ENCODE results near the gene SPTBN5. TPM values are rescaled to one million over a fixed set of nuclear protein-coding genes. Genes with fewer than 3 reads are reported as not detected.

The SPTBN5 gene
- total RNA-seq, 1 donor from 2014 or later: 2.9 TPM

DNA sequence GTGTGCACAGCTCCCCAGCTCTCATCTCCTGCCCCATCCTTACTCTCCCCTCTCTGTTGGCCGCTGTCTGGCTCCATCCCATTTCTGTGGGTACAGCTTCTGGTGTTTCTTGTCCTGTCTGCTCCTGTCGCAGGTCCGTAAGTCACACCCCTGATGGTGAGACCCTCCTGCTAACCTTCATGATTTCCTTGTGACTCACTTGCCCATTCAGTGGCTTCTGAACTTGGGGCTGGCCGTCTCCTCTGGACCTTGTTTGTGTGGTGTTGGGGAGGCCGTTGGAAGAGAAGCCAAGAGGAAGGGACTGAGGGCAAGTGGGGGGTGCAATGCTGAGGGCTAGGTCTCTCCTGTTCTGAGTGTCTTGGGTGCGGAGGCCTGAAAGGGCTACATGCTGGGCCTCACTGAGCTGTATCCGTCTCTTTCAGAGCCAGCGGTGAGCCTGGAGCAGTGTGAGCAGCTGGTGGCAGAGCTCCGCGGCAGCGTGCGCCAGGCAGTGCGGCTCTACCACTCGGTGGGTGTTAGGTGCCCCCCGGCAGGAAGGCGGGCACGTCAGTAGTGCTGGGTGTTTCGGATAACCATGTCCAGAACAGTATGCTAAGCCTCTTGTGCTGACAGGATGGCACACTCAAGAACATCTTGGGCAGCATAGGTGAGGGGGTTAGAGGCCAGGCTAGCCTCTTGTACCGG is 69.6 kb downstream of the SPTBN5 start:
- H3K9me3 Mint-ChIP-seq (ENCODE audit: low read depth): no peaks in the 10 kb centered on the region
- peaks cover 15% of the 10 kb centered on the region for H3K4me1 Mint-ChIP-seq (ENCODE audit: low read depth)
- no peak for DNase-seq (ENCODE audit: low spot score)
- no peak overlapping the region for H3K27ac Mint-ChIP-seq (ENCODE audit: unreplicated experiment)
- no peak overlapping the region for H3K4me3 Mint-ChIP-seq (ENCODE audit: unreplicated experiment)
- peaks cover 26% of the 10 kb centered on the region for H3K36me3 Mint-ChIP-seq (ENCODE audit: low read depth)
- no peaks in the 10 kb centered on the region for H3K27me3 Mint-ChIP-seq (ENCODE audit: low read depth)
- TF ChIP-seq, protein P1, sequence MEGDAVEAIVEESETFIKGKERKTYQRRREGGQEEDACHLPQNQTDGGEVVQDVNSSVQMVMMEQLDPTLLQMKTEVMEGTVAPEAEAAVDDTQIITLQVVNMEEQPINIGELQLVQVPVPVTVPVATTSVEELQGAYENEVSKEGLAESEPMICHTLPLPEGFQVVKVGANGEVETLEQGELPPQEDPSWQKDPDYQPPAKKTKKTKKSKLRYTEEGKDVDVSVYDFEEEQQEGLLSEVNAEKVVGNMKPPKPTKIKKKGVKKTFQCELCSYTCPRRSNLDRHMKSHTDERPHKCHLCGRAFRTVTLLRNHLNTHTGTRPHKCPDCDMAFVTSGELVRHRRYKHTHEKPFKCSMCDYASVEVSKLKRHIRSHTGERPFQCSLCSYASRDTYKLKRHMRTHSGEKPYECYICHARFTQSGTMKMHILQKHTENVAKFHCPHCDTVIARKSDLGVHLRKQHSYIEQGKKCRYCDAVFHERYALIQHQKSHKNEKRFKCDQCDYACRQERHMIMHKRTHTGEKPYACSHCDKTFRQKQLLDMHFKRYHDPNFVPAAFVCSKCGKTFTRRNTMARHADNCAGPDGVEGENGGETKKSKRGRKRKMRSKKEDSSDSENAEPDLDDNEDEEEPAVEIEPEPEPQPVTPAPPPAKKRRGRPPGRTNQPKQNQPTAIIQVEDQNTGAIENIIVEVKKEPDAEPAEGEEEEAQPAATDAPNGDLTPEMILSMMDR (IDR thresholded peaks at IDR 0.05): no peak

DNA sequence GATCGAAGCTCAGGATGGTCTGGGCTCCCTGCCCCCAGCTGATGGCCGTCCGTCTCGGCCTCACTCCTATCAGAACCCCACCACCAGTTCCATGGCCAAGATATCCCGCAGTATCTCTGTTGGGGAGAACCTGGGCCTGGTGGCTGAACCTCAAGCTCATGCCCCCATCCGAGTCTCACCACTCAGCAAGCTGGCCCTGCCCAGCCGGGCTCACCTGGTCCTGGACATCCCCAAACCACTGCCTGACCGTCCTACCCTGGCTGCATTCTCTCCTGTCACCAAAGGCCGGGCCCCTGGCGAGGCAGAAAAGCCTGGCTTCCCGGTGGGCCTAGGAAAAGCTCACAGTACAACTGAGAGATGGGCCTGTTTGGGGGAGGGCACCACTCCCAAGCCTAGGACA is 70.4 kb downstream of the SPTBN5 start:
- Mint-ChIP-seq H3K27ac (ENCODE audit: unreplicated experiment) (no peak overlapping the region), H3K27me3 (ENCODE audit: low read depth) (no peaks in the 10 kb centered on the region), H3K4me3 (ENCODE audit: unreplicated experiment) (no peak overlapping the region), H3K9me3 (ENCODE audit: low read depth) (no peaks in the 10 kb centered on the region), H3K36me3 (ENCODE audit: low read depth) (peaks cover 30% of the 10 kb centered on the region), H3K4me1 (ENCODE audit: low read depth) (peaks cover 9% of the 10 kb centered on the region)
- TF ChIP-seq, protein P1 (IDR thresholded peaks at IDR 0.05): no peak
- no peak for DNase-seq (ENCODE audit: low spot score)

DNA sequence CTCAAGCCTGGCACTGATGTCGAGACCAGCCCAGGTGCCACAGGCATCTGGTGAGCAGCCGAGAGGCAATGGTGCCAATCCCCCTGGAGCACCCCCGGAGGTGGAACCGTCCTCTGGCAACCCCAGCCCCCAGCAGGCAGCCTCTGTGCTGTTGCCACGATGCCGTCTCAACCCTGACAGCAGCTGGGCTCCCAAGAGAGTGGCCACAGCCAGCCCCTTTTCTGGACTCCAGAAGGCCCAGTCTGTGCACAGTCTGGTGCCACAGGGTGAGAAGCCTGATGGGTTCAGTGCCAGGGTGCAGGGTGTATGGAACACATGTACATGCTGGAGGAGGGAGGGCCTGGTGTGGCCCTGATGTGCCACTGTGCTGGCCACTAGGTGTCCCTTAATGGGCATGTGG is 70.9 kb downstream of the SPTBN5 start:
- peaks cover 7% of the 10 kb centered on the region for H3K4me1 Mint-ChIP-seq (ENCODE audit: low read depth)
- no peak overlapping the region for H3K27ac Mint-ChIP-seq (ENCODE audit: unreplicated experiment)
- no peaks in the 10 kb centered on the region for H3K9me3 Mint-ChIP-seq (ENCODE audit: low read depth)
- H3K4me3 Mint-ChIP-seq (ENCODE audit: unreplicated experiment): no peak overlapping the region
- H3K36me3 Mint-ChIP-seq (ENCODE audit: low read depth): peaks cover 35% of the 10 kb centered on the region
- H3K27me3 Mint-ChIP-seq (ENCODE audit: low read depth): no peaks in the 10 kb centered on the region
- DNase-seq (ENCODE audit: low spot score): no peak
- TF ChIP-seq, protein P1 (IDR thresholded peaks at IDR 0.05): peak; percentile 8

DNA sequence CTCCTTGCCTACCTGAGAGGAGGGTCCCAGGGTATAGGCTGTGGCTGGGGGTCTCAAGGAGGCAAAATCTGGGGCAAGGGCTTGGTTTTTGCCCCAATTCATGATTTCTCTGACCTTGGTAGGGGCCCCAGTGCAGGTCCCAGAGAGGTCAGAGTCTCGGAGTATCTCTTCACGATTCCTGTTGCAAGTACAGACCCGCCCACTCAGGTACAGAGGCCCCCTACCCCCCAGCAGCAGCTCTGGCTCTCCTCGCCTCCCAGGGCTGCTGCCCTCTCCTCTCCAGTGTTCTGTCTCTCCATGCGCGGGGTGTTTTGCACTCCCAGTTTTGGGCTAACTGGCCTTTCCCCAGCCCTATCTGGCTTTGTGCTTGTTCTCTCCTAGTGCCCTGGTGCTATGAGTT is 71.4 kb downstream of the SPTBN5 start:
- Mint-ChIP-seq H3K36me3 (ENCODE audit: low read depth) (peaks cover 39% of the 10 kb centered on the region), H3K4me3 (ENCODE audit: unreplicated experiment) (no peak overlapping the region), H3K27me3 (ENCODE audit: low read depth) (no peaks in the 10 kb centered on the region), H3K4me1 (ENCODE audit: low read depth) (peaks cover 4% of the 10 kb centered on the region), H3K9me3 (ENCODE audit: low read depth) (no peaks in the 10 kb centered on the region), H3K27ac (ENCODE audit: unreplicated experiment) (no peak overlapping the region)
- no peak for DNase-seq (ENCODE audit: low spot score)
- TF ChIP-seq, protein P1 (IDR thresholded peaks at IDR 0.05): no peak

DNA sequence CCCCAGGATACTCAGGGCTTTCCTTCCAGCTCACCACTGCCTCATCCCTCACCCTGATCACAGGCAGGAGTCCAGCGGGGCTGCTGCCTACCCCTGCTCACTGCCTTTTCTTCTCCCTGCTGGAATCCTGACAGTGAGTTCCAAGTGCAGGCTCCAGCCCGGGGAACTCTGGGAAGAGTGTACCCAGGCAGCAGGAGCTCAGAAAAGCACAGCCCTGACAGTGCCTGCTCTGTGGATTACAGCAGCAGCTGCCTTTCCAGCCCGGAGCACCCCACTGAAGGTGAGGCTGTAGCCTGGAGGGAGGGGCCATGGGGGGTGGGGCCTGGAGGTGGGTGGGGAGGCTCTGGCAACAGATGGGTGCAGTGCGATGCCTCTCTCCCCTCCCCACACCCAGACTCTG is 72.0 kb downstream of the SPTBN5 start:
- Mint-ChIP-seq H3K4me1 (ENCODE audit: low read depth) (peaks cover 4% of the 10 kb centered on the region), H3K36me3 (ENCODE audit: low read depth) (peaks cover 44% of the 10 kb centered on the region), H3K9me3 (ENCODE audit: low read depth) (no peaks in the 10 kb centered on the region), H3K27ac (ENCODE audit: unreplicated experiment) (no peak overlapping the region), H3K4me3 (ENCODE audit: unreplicated experiment) (no peak overlapping the region), H3K27me3 (ENCODE audit: low read depth) (no peaks in the 10 kb centered on the region)
- no peak for DNase-seq (ENCODE audit: low spot score)
- TF ChIP-seq, protein P1 (IDR thresholded peaks at IDR 0.05): no peak
